OCI-LY1 (cell line): ENCODE measurements around the gene HNRNPLL.

Experiments used
- EZH2 ChIP-seq: fragments of 200-600 bp; sonication (generic), shearing (Covaris generic); IDR thresholded peaks from 2 replicates; pipeline ENCODE4 v1.8.0; 2017; ENCODE audit warnings: borderline replicate concordance, mixed run types, mild to moderate bottlenecking, antibody characterized with exemption, low read length, moderate library complexity, mixed read lengths
- TF ChIP-seq, protein P1 (sequence below): fragments of 200-600 bp; sonication (generic), shearing (Covaris generic); IDR thresholded peaks from 2 replicates; pipeline ENCODE4 v1.5.1; 2017; ENCODE audit warnings: mild to moderate bottlenecking, antibody characterized with exemption, low read length, moderate library complexity, mixed read lengths

DNA sequence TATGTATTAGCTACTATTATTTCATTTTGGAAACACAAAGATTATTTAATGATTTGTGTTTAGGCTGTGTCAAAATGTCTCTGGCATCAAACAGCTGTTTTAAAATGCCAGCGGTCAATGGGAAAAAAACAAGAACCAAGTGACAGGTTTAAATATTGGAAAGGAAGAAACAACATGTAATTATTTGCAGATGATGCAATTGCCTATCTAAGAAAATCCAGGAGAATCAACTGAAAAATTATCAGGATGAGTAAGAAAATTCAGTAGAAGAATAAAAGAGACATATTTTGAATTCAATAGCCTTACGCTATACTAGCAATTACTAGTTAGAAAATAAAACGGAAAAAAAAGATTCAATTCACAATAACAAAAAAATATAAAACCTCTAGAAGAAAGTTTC is 51.6 kb downstream of the HNRNPLL start:
- TF ChIP-seq, protein P1, sequence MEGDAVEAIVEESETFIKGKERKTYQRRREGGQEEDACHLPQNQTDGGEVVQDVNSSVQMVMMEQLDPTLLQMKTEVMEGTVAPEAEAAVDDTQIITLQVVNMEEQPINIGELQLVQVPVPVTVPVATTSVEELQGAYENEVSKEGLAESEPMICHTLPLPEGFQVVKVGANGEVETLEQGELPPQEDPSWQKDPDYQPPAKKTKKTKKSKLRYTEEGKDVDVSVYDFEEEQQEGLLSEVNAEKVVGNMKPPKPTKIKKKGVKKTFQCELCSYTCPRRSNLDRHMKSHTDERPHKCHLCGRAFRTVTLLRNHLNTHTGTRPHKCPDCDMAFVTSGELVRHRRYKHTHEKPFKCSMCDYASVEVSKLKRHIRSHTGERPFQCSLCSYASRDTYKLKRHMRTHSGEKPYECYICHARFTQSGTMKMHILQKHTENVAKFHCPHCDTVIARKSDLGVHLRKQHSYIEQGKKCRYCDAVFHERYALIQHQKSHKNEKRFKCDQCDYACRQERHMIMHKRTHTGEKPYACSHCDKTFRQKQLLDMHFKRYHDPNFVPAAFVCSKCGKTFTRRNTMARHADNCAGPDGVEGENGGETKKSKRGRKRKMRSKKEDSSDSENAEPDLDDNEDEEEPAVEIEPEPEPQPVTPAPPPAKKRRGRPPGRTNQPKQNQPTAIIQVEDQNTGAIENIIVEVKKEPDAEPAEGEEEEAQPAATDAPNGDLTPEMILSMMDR, result no peak
- no peak for TF ChIP-seq EZH2
